Measurements from ENCODE around the gene RPL10. TPM values are rescaled to one million over a fixed set of nuclear protein-coding genes. Genes with fewer than 3 reads are reported as not detected.

The RPL10 gene
- total and polyA plus RNA-seq, 9 of the 15 experiments (the other 6 are each of a cell fraction or from before 2014, with no cell fraction given) = 3,774 to 7,600 (median 5,014) TPM

GRCh38 chrX:154371017-154371788 lies 27.0 kb upstream of the RPL10 start (continued):
- TF ChIP-seq, protein P1, sequence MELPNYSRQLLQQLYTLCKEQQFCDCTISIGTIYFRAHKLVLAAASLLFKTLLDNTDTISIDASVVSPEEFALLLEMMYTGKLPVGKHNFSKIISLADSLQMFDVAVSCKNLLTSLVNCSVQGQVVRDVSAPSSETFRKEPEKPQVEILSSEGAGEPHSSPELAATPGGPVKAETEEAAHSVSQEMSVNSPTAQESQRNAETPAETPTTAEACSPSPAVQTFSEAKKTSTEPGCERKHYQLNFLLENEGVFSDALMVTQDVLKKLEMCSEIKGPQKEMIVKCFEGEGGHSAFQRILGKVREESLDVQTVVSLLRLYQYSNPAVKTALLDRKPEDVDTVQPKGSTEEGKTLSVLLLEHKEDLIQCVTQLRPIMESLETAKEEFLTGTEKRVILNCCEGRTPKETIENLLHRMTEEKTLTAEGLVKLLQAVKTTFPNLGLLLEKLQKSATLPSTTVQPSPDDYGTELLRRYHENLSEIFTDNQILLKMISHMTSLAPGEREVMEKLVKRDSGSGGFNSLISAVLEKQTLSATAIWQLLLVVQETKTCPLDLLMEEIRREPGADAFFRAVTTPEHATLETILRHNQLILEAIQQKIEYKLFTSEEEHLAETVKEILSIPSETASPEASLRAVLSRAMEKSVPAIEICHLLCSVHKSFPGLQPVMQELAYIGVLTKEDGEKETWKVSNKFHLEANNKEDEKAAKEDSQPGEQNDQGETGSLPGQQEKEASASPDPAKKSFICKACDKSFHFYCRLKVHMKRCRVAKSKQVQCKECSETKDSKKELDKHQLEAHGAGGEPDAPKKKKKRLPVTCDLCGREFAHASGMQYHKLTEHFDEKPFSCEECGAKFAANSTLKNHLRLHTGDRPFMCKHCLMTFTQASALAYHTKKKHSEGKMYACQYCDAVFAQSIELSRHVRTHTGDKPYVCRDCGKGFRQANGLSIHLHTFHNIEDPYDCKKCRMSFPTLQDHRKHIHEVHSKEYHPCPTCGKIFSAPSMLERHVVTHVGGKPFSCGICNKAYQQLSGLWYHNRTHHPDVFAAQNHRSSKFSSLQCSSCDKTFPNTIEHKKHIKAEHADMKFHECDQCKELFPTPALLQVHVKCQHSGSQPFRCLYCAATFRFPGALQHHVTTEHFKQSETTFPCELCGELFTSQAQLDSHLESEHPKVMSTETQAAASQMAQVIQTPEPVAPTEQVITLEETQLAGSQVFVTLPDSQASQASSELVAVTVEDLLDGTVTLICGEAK (IDR thresholded peaks at IDR 0.05) = no peak
- TF ChIP-seq, protein P1 (CRISPR knock-in tag; IDR thresholded peaks at IDR 0.05) = no peak; the same call in 1 of the 2 replicates
- TF ChIP-seq POLR3G (IDR thresholded peaks at IDR 0.05; ENCODE audit: extremely low read depth, insufficient read length, insufficient replicate concordance) = no peak
- no peak for TF ChIP-seq CLOCK (CRISPR knock-in tag; IDR thresholded peaks at IDR 0.05; ENCODE audit: borderline replicate concordance)
- TF ChIP-seq POLR3A (IDR thresholded peaks at IDR 0.05; ENCODE audit: borderline replicate concordance, extremely low read depth, insufficient read depth, insufficient read length) = no peak
- TF ChIP-seq ATF1 (CRISPR knock-in tag; IDR thresholded peaks at IDR 0.05) = no peak
- TF ChIP-seq ATF1 (tag; IDR thresholded peaks at IDR 0.05) = peak; percentile 51
- TF ChIP-seq BRCA1 (IDR thresholded peaks at IDR 0.05) = no peak
- TF ChIP-seq BRCA1 (CRISPR knock-in tag; IDR thresholded peaks at IDR 0.05) = no peak
- TF ChIP-seq CAMTA2 (CRISPR knock-in tag; conservative IDR thresholded peaks at IDR 0.05) = no peak
- no peak for TF ChIP-seq TRIM24 (IDR thresholded peaks at IDR 0.05)
- TF ChIP-seq E2F3 (CRISPR knock-in tag; IDR thresholded peaks at IDR 0.05) = 0 out of 2 replicates have a peak, but pooled peaks have one; percentile 47
- TF ChIP-seq CBX1 (IDR thresholded peaks at IDR 0.05; ENCODE audit: low read depth) = peak; percentile 90; the same call in 1 of the 2 replicates
- TF ChIP-seq ASH1L (IDR thresholded peaks at IDR 0.05; ENCODE audit: borderline replicate concordance, low read depth, partially characterized antibody) = no peak
- TF ChIP-seq, protein P2, sequence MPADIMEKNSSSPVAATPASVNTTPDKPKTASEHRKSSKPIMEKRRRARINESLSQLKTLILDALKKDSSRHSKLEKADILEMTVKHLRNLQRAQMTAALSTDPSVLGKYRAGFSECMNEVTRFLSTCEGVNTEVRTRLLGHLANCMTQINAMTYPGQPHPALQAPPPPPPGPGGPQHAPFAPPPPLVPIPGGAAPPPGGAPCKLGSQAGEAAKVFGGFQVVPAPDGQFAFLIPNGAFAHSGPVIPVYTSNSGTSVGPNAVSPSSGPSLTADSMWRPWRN (IDR thresholded peaks at IDR 0.05; ENCODE audit: low read depth) = no peak

Measured in K562 (cell line).